Measurements from ENCODE around the gene ADK. TPM values are rescaled to one million over a fixed set of nuclear protein-coding genes. Genes with fewer than 3 reads are reported as not detected.
A peak's percentile ranks its signal among the peaks of the same experiment; 100 is the strongest.
"Not testable (repeated sequence)": the region's sequence is repeated elsewhere in the genome, so short reads cannot be mapped to it uniquely, and the experiment has no call there.

Gene ADK
- polyA plus RNA-seq, 4 donors: 7.2 to 32.3 (median 16.1) TPM

GRCh38 chr10:74543276-74543675 is 392.3 kb downstream of the ADK start:
- FAIRE-seq: no peak
- H3K4me1 ChIP-seq (ENCODE audit: control insufficient read depth in 3 of 3, insufficient read depth in 2 of 3, low read depth in 1 of 3, low read length in 2 of 3): no peaks in the 10 kb centered on the region
- H3K27ac ChIP-seq (ENCODE audit: low read depth in 1 of 3, low read length in 2 of 3): no peak overlapping the region
- no peak overlapping the region for H3K4me3 ChIP-seq (ENCODE audit: low read depth in 1 of 3, low read length in 3 of 3)
- H3K9me3 ChIP-seq (ENCODE audit: control insufficient read depth in 2 of 2, insufficient read depth in 1 of 2, low read depth in 1 of 2, low read length in 1 of 2): no peaks in the 10 kb centered on the region
- H3K36me3 ChIP-seq (ENCODE audit: control insufficient read depth in 3 of 3, insufficient read depth in 2 of 3, low read depth in 1 of 3, low read length in 3 of 3): no peaks in the 10 kb centered on the region
- no peaks in the 10 kb centered on the region for H3K27me3 ChIP-seq (ENCODE audit: control insufficient read depth in 3 of 3, insufficient read depth in 3 of 3, low read length in 3 of 3)
- DNase-seq: no peak
- WGBS, 3 donors: 73 to 91% (median 86%) methylated on average over 1 of the region's 1 CpG

- Histone ChIP-seq H3K27me3 (ENCODE audit: control insufficient read depth in 3 of 3, insufficient read depth in 3 of 3, low read length in 3 of 3) (no peaks in the 10 kb centered on the region), H3K27ac (ENCODE audit: low read depth in 1 of 3, low read length in 2 of 3) (no peak overlapping the region), H3K4me1 (ENCODE audit: control insufficient read depth in 3 of 3, insufficient read depth in 2 of 3, low read depth in 1 of 3, low read length in 2 of 3) (no peaks in the 10 kb centered on the region), H3K36me3 (ENCODE audit: control insufficient read depth in 3 of 3, insufficient read depth in 2 of 3, low read depth in 1 of 3, low read length in 3 of 3) (no peaks in the 10 kb centered on the region), H3K9me3 (ENCODE audit: control insufficient read depth in 2 of 2, insufficient read depth in 1 of 2, low read depth in 1 of 2, low read length in 1 of 2) (no peaks in the 10 kb centered on the region), H3K4me3 (ENCODE audit: low read depth in 1 of 3, low read length in 3 of 3) (no peak overlapping the region)
- no peak for DNase-seq
- no peak for FAIRE-seq
- WGBS, 3 donors: 81 to 88% (median 85%) methylated on average over 2 of the region's 2 CpGs
Observed at GRCh38 chr10:74544106-74544505, 393.1 kb downstream of the ADK start.

GRCh38 chr10:74548676-74549075 is 397.7 kb downstream of the ADK start:
- DNase-seq (peak in 1 of 2 donors; percentile 2), FAIRE-seq (no peak)
- Histone ChIP-seq H3K36me3 (ENCODE audit: control insufficient read depth in 3 of 3, insufficient read depth in 2 of 3, low read depth in 1 of 3, low read length in 3 of 3) (no peaks in the 10 kb centered on the region), H3K4me1 (ENCODE audit: control insufficient read depth in 3 of 3, insufficient read depth in 2 of 3, low read depth in 1 of 3, low read length in 2 of 3) (no peaks in the 10 kb centered on the region), H3K27ac (ENCODE audit: low read depth in 1 of 3, low read length in 2 of 3) (no peak overlapping the region), H3K27me3 (ENCODE audit: control insufficient read depth in 3 of 3, insufficient read depth in 3 of 3, low read length in 3 of 3) (no peaks in the 10 kb centered on the region), H3K9me3 (ENCODE audit: control insufficient read depth in 2 of 2, insufficient read depth in 1 of 2, low read depth in 1 of 2, low read length in 1 of 2) (no peaks in the 10 kb centered on the region), H3K4me3 (ENCODE audit: low read depth in 1 of 3, low read length in 3 of 3) (no peak overlapping the region)
- WGBS, 3 donors: 24 to 60% (median 53%) methylated on average over 2 of the region's 2 CpGs

- H3K27me3 ChIP-seq (ENCODE audit: control insufficient read depth in 3 of 3, insufficient read depth in 3 of 3, low read length in 3 of 3): no peaks in the 10 kb centered on the region
- peaks cover 0 to 9% (median 0%) of the 10 kb centered on the region in 3 donors for H3K36me3 ChIP-seq (ENCODE audit: control insufficient read depth in 3 of 3, insufficient read depth in 2 of 3, low read depth in 1 of 3, low read length in 3 of 3)
- no peaks in the 10 kb centered on the region for H3K9me3 ChIP-seq (ENCODE audit: control insufficient read depth in 2 of 2, insufficient read depth in 1 of 2, low read depth in 1 of 2, low read length in 1 of 2)
- no peaks in the 10 kb centered on the region for H3K4me1 ChIP-seq (ENCODE audit: control insufficient read depth in 3 of 3, insufficient read depth in 2 of 3, low read depth in 1 of 3, low read length in 2 of 3)
- no peak for DNase-seq
- no peak for FAIRE-seq
- H3K4me3 ChIP-seq (ENCODE audit: low read depth in 1 of 3, low read length in 3 of 3): no peak overlapping the region
- WGBS, 3 donors: 96 to 98% (median 97%) methylated on average over 2 of the region's 2 CpGs
- no peak overlapping the region for H3K27ac ChIP-seq (ENCODE audit: low read depth in 1 of 3, low read length in 2 of 3)
Observed at GRCh38 chr10:74556072-74556705, 405.2 kb downstream of the ADK start.

- H3K27me3 ChIP-seq (ENCODE audit: control insufficient read depth in 3 of 3, insufficient read depth in 3 of 3, low read length in 3 of 3): no peaks in the 10 kb centered on the region
Observed at GRCh38 chr10:74557098-74557497, 406.1 kb downstream of the ADK start.

GRCh38 chr10:74558403-74558802 is 407.4 kb downstream of the ADK start:
- FAIRE-seq (no peak), DNase-seq (no peak)
- peaks cover 0 to 9% (median 0%) of the 10 kb centered on the region in 3 donors for H3K36me3 ChIP-seq (ENCODE audit: control insufficient read depth in 3 of 3, insufficient read depth in 2 of 3, low read depth in 1 of 3, low read length in 3 of 3)
- no peak overlapping the region for H3K27ac ChIP-seq (ENCODE audit: low read depth in 1 of 3, low read length in 2 of 3)
- H3K4me1 ChIP-seq (ENCODE audit: control insufficient read depth in 3 of 3, insufficient read depth in 2 of 3, low read depth in 1 of 3, low read length in 2 of 3): no peaks in the 10 kb centered on the region
- H3K27me3 ChIP-seq (ENCODE audit: control insufficient read depth in 3 of 3, insufficient read depth in 3 of 3, low read length in 3 of 3): no peaks in the 10 kb centered on the region
- WGBS, 3 donors: 84 to 95% (median 91%) methylated on average over 3 of the region's 3 CpGs
- H3K9me3 ChIP-seq (ENCODE audit: control insufficient read depth in 2 of 2, insufficient read depth in 1 of 2, low read depth in 1 of 2, low read length in 1 of 2): no peaks in the 10 kb centered on the region
- H3K4me3 ChIP-seq (ENCODE audit: low read depth in 1 of 3, low read length in 3 of 3): no peak overlapping the region

More at GRCh38 chr10:74557098-74557497, 406.1 kb downstream of the ADK start:
- Histone ChIP-seq H3K4me1 (ENCODE audit: control insufficient read depth in 3 of 3, insufficient read depth in 2 of 3, low read depth in 1 of 3, low read length in 2 of 3) (no peaks in the 10 kb centered on the region), H3K36me3 (ENCODE audit: control insufficient read depth in 3 of 3, insufficient read depth in 2 of 3, low read depth in 1 of 3, low read length in 3 of 3) (peaks cover 0 to 9% (median 0%) of the 10 kb centered on the region in 3 donors), H3K27ac (ENCODE audit: low read depth in 1 of 3, low read length in 2 of 3) (no peak overlapping the region), H3K9me3 (ENCODE audit: control insufficient read depth in 2 of 2, insufficient read depth in 1 of 2, low read depth in 1 of 2, low read length in 1 of 2) (no peaks in the 10 kb centered on the region), H3K4me3 (ENCODE audit: low read depth in 1 of 3, low read length in 3 of 3) (no peak overlapping the region)
- DNase-seq (no peak), FAIRE-seq (no peak)
- 71 to 74% (median 72%) methylated on average over 1 of the region's 1 CpG for WGBS, 3 donors

- no peak for FAIRE-seq
- Histone ChIP-seq H3K4me3 (ENCODE audit: low read depth in 1 of 3, low read length in 3 of 3) (no peak overlapping the region), H3K27ac (ENCODE audit: low read depth in 1 of 3, low read length in 2 of 3) (no peak overlapping the region), H3K27me3 (ENCODE audit: control insufficient read depth in 3 of 3, insufficient read depth in 3 of 3, low read length in 3 of 3) (no peaks in the 10 kb centered on the region), H3K4me1 (ENCODE audit: control insufficient read depth in 3 of 3, insufficient read depth in 2 of 3, low read depth in 1 of 3, low read length in 2 of 3) (no peaks in the 10 kb centered on the region), H3K36me3 (ENCODE audit: control insufficient read depth in 3 of 3, insufficient read depth in 2 of 3, low read depth in 1 of 3, low read length in 3 of 3) (peaks cover 0 to 9% (median 0%) of the 10 kb centered on the region in 3 donors), H3K9me3 (ENCODE audit: control insufficient read depth in 2 of 2, insufficient read depth in 1 of 2, low read depth in 1 of 2, low read length in 1 of 2) (no peaks in the 10 kb centered on the region)
- 94 to 98% (median 98%) methylated on average over 3 of the region's 3 CpGs for WGBS, 3 donors
- no peak for DNase-seq
Observed at GRCh38 chr10:74558897-74559296, 407.9 kb downstream of the ADK start.

- 91 to 100% methylated on average over 2 to 4 of the region's 4 CpGs; no CpG with 5 or more reads in 1 of the 3 donors for WGBS, 3 donors
- not testable (repeated sequence) for H3K36me3 ChIP-seq (ENCODE audit: control insufficient read depth in 3 of 3, insufficient read depth in 2 of 3, low read depth in 1 of 3, low read length in 3 of 3); DNase-seq; H3K4me1 ChIP-seq (ENCODE audit: control insufficient read depth in 3 of 3, insufficient read depth in 2 of 3, low read depth in 1 of 3, low read length in 2 of 3); H3K27me3 ChIP-seq (ENCODE audit: control insufficient read depth in 3 of 3, insufficient read depth in 3 of 3, low read length in 3 of 3); H3K27ac ChIP-seq (ENCODE audit: low read depth in 1 of 3, low read length in 2 of 3); H3K4me3 ChIP-seq (ENCODE audit: low read depth in 1 of 3, low read length in 3 of 3); FAIRE-seq; H3K9me3 ChIP-seq (ENCODE audit: control insufficient read depth in 2 of 2, insufficient read depth in 1 of 2, low read depth in 1 of 2, low read length in 1 of 2)
Observed at GRCh38 chr10:74568896-74569295, 417.9 kb downstream of the ADK start.

- H3K27ac ChIP-seq (ENCODE audit: low read depth in 1 of 3, low read length in 2 of 3); H3K4me3 ChIP-seq (ENCODE audit: low read depth in 1 of 3, low read length in 3 of 3); FAIRE-seq; H3K9me3 ChIP-seq (ENCODE audit: control insufficient read depth in 2 of 2, insufficient read depth in 1 of 2, low read depth in 1 of 2, low read length in 1 of 2); DNase-seq; H3K27me3 ChIP-seq (ENCODE audit: control insufficient read depth in 3 of 3, insufficient read depth in 3 of 3, low read length in 3 of 3); H3K36me3 ChIP-seq (ENCODE audit: control insufficient read depth in 3 of 3, insufficient read depth in 2 of 3, low read depth in 1 of 3, low read length in 3 of 3); H3K4me1 ChIP-seq (ENCODE audit: control insufficient read depth in 3 of 3, insufficient read depth in 2 of 3, low read depth in 1 of 3, low read length in 2 of 3): not testable (repeated sequence)
- 91 to 95% (median 93%) methylated on average over 10 to 12 of the region's 12 CpGs for WGBS, 3 donors
Observed at GRCh38 chr10:74573497-74573896, 422.5 kb downstream of the ADK start.

Measured in small intestine (tissue), 7 donors.